ENCODE data around the gene KRTAP29-1. TPM values are rescaled to one million over a fixed set of nuclear protein-coding genes. Genes with fewer than 3 reads are reported as not detected.

KRTAP29-1 gene
- total RNA-seq, 2 experiments from 2014 or later: not detected

GRCh38 chr17:41335747-41336146 is 33.1 kb upstream of the KRTAP29-1 start:
- CTCF ChIA-PET: no interaction called here
- Mint-ChIP-seq H3K27me3 (peaks cover 2% of the 10 kb centered on the region), H3K9me3 (ENCODE audit: low read depth) (no peaks in the 10 kb centered on the region), H3K4me1 (peaks cover 37% of the 10 kb centered on the region), H3K27ac (no peak overlapping the region), H3K4me3 (no peak overlapping the region), H3K36me3 (no peaks in the 10 kb centered on the region)
- ATAC-seq (no peak), DNase-seq (peak; percentile 21)

DNA sequence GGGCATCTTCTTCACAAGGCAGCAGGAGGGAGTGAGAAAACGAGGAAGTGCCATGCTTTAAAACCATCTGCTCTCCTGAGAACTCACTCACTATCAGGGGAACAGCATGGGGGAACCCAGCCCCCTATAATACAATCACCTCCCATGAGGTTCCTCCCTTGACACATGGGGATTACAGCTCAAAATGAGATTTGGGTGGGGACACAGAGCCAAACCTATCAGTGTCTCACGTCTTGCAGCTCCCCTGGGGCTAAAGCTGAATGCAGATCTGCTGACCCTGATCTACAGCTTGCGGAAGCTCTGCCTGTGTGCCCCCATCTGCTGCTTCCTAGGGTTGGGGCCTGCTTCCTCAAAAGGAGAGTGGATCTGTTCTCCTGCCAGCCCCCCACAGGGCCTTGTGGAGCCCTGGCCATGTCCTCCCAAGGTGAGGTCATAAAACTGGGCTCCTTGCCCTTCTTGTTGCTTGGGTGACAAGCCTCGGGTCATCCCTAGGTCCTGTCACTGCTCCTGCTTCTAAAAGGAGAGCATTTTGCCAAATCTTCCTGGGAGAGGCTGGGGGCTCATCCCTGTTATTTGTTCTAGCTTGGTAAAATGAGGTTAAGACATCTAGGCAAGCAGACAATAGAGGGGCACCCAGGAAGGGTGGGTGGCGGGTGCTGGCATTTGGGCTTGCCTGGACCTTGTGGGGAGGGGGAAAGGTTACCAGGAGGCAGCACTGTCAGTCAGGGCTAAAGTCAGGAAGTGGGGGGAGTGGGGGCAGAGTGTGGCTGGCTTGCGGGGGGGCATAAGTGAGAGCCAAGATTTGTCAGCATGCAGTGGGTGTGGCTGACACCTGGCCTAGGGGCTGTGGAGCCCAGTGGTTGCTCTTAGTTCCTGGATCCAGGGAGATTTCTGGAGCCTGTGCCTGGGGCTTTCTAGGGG is 32.0 kb upstream of the KRTAP29-1 start:
- Mint-ChIP-seq H3K4me3 (no peak overlapping the region), H3K36me3 (no peaks in the 10 kb centered on the region), H3K9me3 (ENCODE audit: low read depth) (no peaks in the 10 kb centered on the region), H3K4me1 (peaks cover 26% of the 10 kb centered on the region), H3K27me3 (peaks cover 2% of the 10 kb centered on the region), H3K27ac (no peak overlapping the region)
- no peak for ATAC-seq
- DNase-seq: peak; percentile 34
- CTCF ChIA-PET: no interaction called here

DNA sequence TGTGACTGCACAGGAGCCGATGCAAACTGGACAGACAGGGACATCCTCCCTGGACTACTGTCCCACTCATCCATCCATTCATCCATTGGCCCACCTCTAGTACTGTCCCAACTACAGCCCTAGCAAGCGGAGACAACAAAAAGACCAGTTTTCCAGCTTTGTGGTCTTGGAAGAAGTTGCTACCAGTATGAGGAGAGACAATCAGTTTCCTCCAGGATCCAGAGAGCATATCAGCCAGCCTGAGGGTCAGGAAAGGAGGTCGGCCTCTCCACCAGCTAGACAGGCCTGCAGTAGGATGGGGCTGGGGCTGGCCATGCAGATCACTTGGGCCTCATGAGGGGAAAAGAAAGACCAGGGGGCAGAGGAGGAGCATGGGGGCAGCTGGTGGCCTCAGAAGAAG is 31.2 kb upstream of the KRTAP29-1 start:
- DNase-seq (peak; percentile 26), ATAC-seq (no peak)
- CTCF ChIA-PET: interaction anchor here (0.7 kb wide), 1 partner anchor 315 kb away, joined by 3 read pairs; no protein-coding TSS in a partner anchor
- Mint-ChIP-seq H3K4me3 (no peak overlapping the region), H3K27me3 (peaks cover 2% of the 10 kb centered on the region), H3K27ac (no peak overlapping the region), H3K4me1 (peaks cover 18% of the 10 kb centered on the region), H3K36me3 (no peaks in the 10 kb centered on the region), H3K9me3 (ENCODE audit: low read depth) (no peaks in the 10 kb centered on the region)

DNA sequence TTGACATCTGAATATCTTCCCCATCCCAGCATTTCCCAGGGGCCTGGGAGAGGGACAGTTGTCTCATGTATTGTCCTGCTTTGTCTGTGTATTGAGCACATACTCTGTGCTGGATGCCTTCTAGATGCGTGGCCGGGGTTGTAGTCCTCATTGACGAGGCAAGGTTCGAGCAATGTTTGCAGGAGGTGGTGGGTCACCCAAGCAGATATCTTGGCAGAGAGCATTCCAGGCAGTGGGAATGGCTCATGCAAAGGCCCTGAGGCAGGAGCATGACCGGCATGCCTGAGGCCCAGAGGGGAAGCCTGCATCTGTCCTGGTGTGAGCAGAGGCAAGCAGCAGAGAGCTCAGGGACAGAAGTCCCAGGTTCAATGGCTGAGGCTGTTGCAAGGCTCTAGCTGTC is 30.4 kb upstream of the KRTAP29-1 start:
- no peak overlapping the region for H3K27ac Mint-ChIP-seq
- peaks cover 15% of the 10 kb centered on the region for H3K4me1 Mint-ChIP-seq
- DNase-seq (peak; percentile 22), ATAC-seq (no peak)
- H3K4me3 Mint-ChIP-seq: no peak overlapping the region
- H3K27me3 Mint-ChIP-seq: no peaks in the 10 kb centered on the region
- no peaks in the 10 kb centered on the region for H3K9me3 Mint-ChIP-seq (ENCODE audit: low read depth)
- CTCF ChIA-PET: interaction anchor here (0.7 to 1.4 kb wide), 2 partner anchors 11 to 315 kb away, joined by 3 to 5 read pairs; no protein-coding TSS in a partner anchor
- no peaks in the 10 kb centered on the region for H3K36me3 Mint-ChIP-seq

- Mint-ChIP-seq H3K27me3 (no peaks in the 10 kb centered on the region), H3K9me3 (ENCODE audit: low read depth) (no peaks in the 10 kb centered on the region), H3K27ac (no peak overlapping the region), H3K4me3 (no peak overlapping the region), H3K4me1 (peaks cover 12% of the 10 kb centered on the region), H3K36me3 (no peaks in the 10 kb centered on the region)
- no peak for ATAC-seq
- CTCF ChIA-PET: interaction anchor here (1.4 kb wide), 1 partner anchor 10 kb away, joined by 5 read pairs; no protein-coding TSS in a partner anchor
- peak; percentile 25 for DNase-seq
Measured at GRCh38 chr17:41332239-41332638, 29.6 kb upstream of the KRTAP29-1 start.

GRCh38 chr17:41331606-41332005 is 29.0 kb upstream of the KRTAP29-1 start:
- Mint-ChIP-seq H3K27ac (no peak overlapping the region), H3K4me1 (peaks cover 15% of the 10 kb centered on the region), H3K9me3 (ENCODE audit: low read depth) (no peaks in the 10 kb centered on the region), H3K4me3 (no peak overlapping the region), H3K27me3 (no peaks in the 10 kb centered on the region), H3K36me3 (no peaks in the 10 kb centered on the region)
- DNase-seq (peak; percentile 28), ATAC-seq (no peak)
- CTCF ChIA-PET: interaction anchor here (1.4 to 1.9 kb wide), 2 partner anchors 9 to 218 kb away, joined by 5 to 6 read pairs; no protein-coding TSS in a partner anchor

- no peaks in the 10 kb centered on the region for H3K9me3 Mint-ChIP-seq (ENCODE audit: low read depth)
- DNase-seq (peak; percentile 44), ATAC-seq (peak; percentile 23)
- H3K36me3 Mint-ChIP-seq: no peaks in the 10 kb centered on the region
- no peak overlapping the region for H3K27ac Mint-ChIP-seq
- no peak overlapping the region for H3K4me3 Mint-ChIP-seq
- peaks cover 9% of the 10 kb centered on the region for H3K4me1 Mint-ChIP-seq
- CTCF ChIA-PET: interaction anchor here (0.9 to 1.7 kb wide), 5 partner anchors 8 to 106 kb away, joined by 3 to 6 read pairs (median 4); partner anchors contain the start of gene KRTAP16-1
- no peaks in the 10 kb centered on the region for H3K27me3 Mint-ChIP-seq
Measured at GRCh38 chr17:41329279-41329948, 26.8 kb upstream of the KRTAP29-1 start.

- no peaks in the 10 kb centered on the region for H3K36me3 Mint-ChIP-seq
- peak; percentile 31 for DNase-seq
- H3K27ac Mint-ChIP-seq: no peak overlapping the region
- H3K4me1 Mint-ChIP-seq: peaks cover 5% of the 10 kb centered on the region
- no peaks in the 10 kb centered on the region for H3K9me3 Mint-ChIP-seq (ENCODE audit: low read depth)
- no peaks in the 10 kb centered on the region for H3K27me3 Mint-ChIP-seq
- ATAC-seq: no peak
- H3K4me3 Mint-ChIP-seq: no peak overlapping the region
- CTCF ChIA-PET: interaction anchor here (0.7 to 1.7 kb wide), 3 partner anchors 9 to 20 kb away, joined by 3 to 6 read pairs (median 4); partner anchors contain the start of gene KRTAP16-1
Measured at GRCh38 chr17:41328207-41328606, 25.6 kb upstream of the KRTAP29-1 start.

DNA sequence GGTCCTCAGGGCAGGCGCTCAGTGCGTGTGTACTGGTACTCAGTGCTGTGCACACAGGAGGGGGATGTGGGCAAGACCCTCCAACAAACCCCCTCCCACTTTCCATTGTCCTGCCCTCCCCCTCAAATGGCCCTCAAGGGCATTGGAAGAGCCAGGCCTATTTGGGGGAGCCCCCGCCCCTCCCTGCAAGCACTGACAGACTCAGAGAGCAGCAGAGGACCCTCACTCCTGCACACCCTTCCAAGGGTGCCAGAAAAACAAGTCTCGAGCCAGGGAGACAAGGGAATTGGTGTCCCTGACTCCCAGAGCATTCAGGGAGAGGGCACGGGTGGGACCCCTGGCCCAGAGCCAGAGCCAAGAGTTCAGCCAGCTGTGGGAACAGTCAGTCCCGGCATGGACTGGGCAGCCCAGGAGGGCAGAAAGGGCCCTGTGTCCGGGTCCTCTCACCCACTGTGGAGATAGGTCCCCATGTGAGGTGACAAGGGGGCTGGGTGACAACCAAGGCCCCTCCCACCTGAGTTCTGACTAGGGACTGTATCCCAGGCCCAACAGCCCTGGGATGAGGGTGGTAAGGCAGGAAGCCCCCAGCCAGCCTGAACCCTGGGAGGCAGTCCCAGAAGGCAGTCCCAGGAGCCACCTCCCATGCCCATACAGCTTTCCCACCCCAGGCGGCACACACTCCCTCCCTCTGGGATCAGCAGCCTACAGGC is 24.9 kb upstream of the KRTAP29-1 start:
- DNase-seq (peak; percentile 29), ATAC-seq (no peak)
- H3K4me1 Mint-ChIP-seq: peaks cover 5% of the 10 kb centered on the region
- CTCF ChIA-PET: interaction anchor here (0.7 kb wide), 1 partner anchor 12 kb away, joined by 3 read pairs; no protein-coding TSS in a partner anchor
- no peak overlapping the region for H3K4me3 Mint-ChIP-seq
- no peaks in the 10 kb centered on the region for H3K36me3 Mint-ChIP-seq
- H3K27ac Mint-ChIP-seq: no peak overlapping the region
- H3K9me3 Mint-ChIP-seq (ENCODE audit: low read depth): no peaks in the 10 kb centered on the region
- no peaks in the 10 kb centered on the region for H3K27me3 Mint-ChIP-seq

GRCh38 chr17:41326173-41327145 is 23.8 kb upstream of the KRTAP29-1 start:
- peaks cover 5% of the 10 kb centered on the region for H3K4me1 Mint-ChIP-seq
- H3K27me3 Mint-ChIP-seq: no peaks in the 10 kb centered on the region
- no peaks in the 10 kb centered on the region for H3K36me3 Mint-ChIP-seq
- ATAC-seq: no peak
- DNase-seq: peak; percentile 38
- CTCF ChIA-PET: no interaction called here
- H3K9me3 Mint-ChIP-seq (ENCODE audit: low read depth): no peaks in the 10 kb centered on the region
- H3K27ac Mint-ChIP-seq: no peak overlapping the region
- no peak overlapping the region for H3K4me3 Mint-ChIP-seq

DNA sequence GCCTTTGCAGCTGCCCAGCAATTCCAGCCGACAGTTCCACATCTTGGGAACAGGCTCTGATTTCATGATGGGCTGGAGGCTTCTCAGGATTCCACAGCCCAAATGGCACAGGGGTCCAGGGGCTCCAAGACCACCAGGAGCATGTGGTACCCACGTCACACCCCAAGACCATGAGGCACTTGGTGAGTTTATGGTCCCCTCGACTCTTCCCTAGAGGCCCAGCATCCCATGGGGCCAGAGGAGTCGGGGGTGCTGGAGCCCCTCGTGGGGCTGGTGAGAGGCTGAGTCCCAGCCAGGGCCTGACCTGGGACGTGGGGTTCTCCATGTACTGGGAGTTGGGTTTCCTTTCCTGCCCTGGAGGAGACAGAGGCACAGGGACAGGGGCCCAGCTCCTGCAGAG is 23.0 kb upstream of the KRTAP29-1 start:
- CTCF ChIA-PET: no interaction called here
- Mint-ChIP-seq H3K4me3 (no peak overlapping the region), H3K27me3 (no peaks in the 10 kb centered on the region), H3K36me3 (no peaks in the 10 kb centered on the region), H3K4me1 (peaks cover 5% of the 10 kb centered on the region), H3K27ac (no peak overlapping the region), H3K9me3 (ENCODE audit: low read depth) (peaks cover 2% of the 10 kb centered on the region)
- ATAC-seq (no peak), DNase-seq (peak; percentile 32)

- Mint-ChIP-seq H3K36me3 (no peaks in the 10 kb centered on the region), H3K27ac (no peak overlapping the region), H3K9me3 (ENCODE audit: low read depth) (peaks cover 4% of the 10 kb centered on the region), H3K27me3 (no peaks in the 10 kb centered on the region), H3K4me1 (peaks cover 5% of the 10 kb centered on the region), H3K4me3 (no peak overlapping the region)
- ATAC-seq (no peak), DNase-seq (peak; percentile 38)
- CTCF ChIA-PET: no interaction called here
Measured at GRCh38 chr17:41325126-41325525, 22.5 kb upstream of the KRTAP29-1 start.

All from activated CD8-positive, alpha-beta memory T cell treated with anti-CD3 and anti-CD28 coated beads, Interleukin-2, amount 10 ng/mL, durations not matched to agents 7 days and 5 days (primary cell).